HepG2 (cell line): ENCODE data around the gene ATG9A. TPM values are rescaled to one million over a fixed set of nuclear protein-coding genes. Genes with fewer than 3 reads are reported as not detected.

ENCODE experiments used
- CBFB ChIP-seq: sonication (generic); formaldehyde crosslinking; IDR thresholded peaks from 2 replicates; pipeline ENCODE4 v1.4.0; 2020; ENCODE audit warnings: missing genetic modification reagents
- DMAP1 ChIP-seq: IDR thresholded peaks from 2 replicates; pipeline ENCODE4 v1.6.1; 2016
- FLYWCH1 ChIP-seq: sonication (generic); formaldehyde crosslinking; IDR thresholded peaks from 2 replicates; pipeline ENCODE4 v1.8.1; 2023; ENCODE audit warnings: mild to moderate bottlenecking, missing genetic modification reagents
- HMGXB4 ChIP-seq, 2 experiments: sonication (generic) in 1 of 2; formaldehyde crosslinking in 1 of 2; IDR thresholded peaks; 2 replicates each; pipeline versions ENCODE4 v1.4.0 to v1.6.1; 2018 to 2020; ENCODE audit warnings: missing genetic modification reagents in 2 of 2, borderline replicate concordance in 1 of 2, low read depth in 1 of 2, mild to moderate bottlenecking in 1 of 2, missing biosample characterization in 1 of 2
- KLF6 ChIP-seq: IDR thresholded peaks from 2 replicates; pipeline ENCODE4 v1.8.0; 2016; ENCODE audit warnings: missing biosample characterization, missing genetic modification reagents
- PATZ1 ChIP-seq: sonication (generic); formaldehyde crosslinking; IDR thresholded peaks from 2 replicates; pipeline ENCODE4 v1.4.0; 2020; ENCODE audit warnings: missing genetic modification reagents
- POGK ChIP-seq: sonication (generic); formaldehyde crosslinking; conservative IDR thresholded peaks from 2 replicates; pipeline ENCODE4 v1.8.0; 2022; ENCODE audit warnings: mild to moderate bottlenecking, moderate library complexity, missing genetic modification reagents
- SNAPC5 ChIP-seq: sonication (generic); formaldehyde crosslinking; IDR thresholded peaks from 2 replicates; pipeline ENCODE4 v1.8.1; 2023; ENCODE audit warnings: mild to moderate bottlenecking, missing genetic modification reagents, borderline replicate concordance
- SPEN ChIP-seq: sonication (generic); formaldehyde crosslinking; IDR thresholded peaks from 2 replicates; pipeline ENCODE4 v1.5.1; 2020; ENCODE audit warnings: low read depth, mild to moderate bottlenecking, missing genetic modification reagents
- SRSF1 ChIP-seq: fragments of 200-400 bp; formaldehyde crosslinking; optimal IDR thresholded peaks from 2 replicates; pipeline ENCODE3; 2017; ENCODE audit warnings: mild to moderate bottlenecking, low read depth, low read length, moderate library complexity
- TCF7 ChIP-seq: sonication (generic); IDR thresholded peaks from 2 replicates; pipeline ENCODE4 v1.6.1; 2016; ENCODE audit warnings: antibody characterized with exemption, low read depth
- TFDP2 ChIP-seq: sonication (generic); formaldehyde crosslinking; IDR thresholded peaks from 2 replicates; pipeline ENCODE4 v1.4.0; 2020; ENCODE audit warnings: missing genetic modification reagents
- TMF1 ChIP-seq: sonication (generic); formaldehyde crosslinking; IDR thresholded peaks from 2 replicates; pipeline ENCODE4 v1.8.1; 2022; ENCODE audit warnings: low read depth, missing genetic modification reagents
- YY1 ChIP-seq: IDR thresholded peaks from 2 replicates; pipeline ENCODE4 v1.6.1; 2011; ENCODE audit warnings: low read length, low read depth, moderate library complexity, mild to moderate bottlenecking; ENCODE audit not compliant: insufficient read depth, insufficient replicate concordance
- ZBTB7A ChIP-seq: sonication (generic); formaldehyde crosslinking; IDR thresholded peaks from 2 replicates; pipeline ENCODE4 v1.8.0; 2022; ENCODE audit warnings: mild to moderate bottlenecking, missing genetic modification reagents
- ZFP37 ChIP-seq: sonication (generic); formaldehyde crosslinking; IDR thresholded peaks from 2 replicates; pipeline ENCODE4 v1.4.0; 2020; ENCODE audit warnings: missing genetic modification reagents, borderline replicate concordance
- ZMYM4 ChIP-seq: sonication (generic); formaldehyde crosslinking; IDR thresholded peaks from 2 replicates; pipeline ENCODE4 v1.8.1; 2023; ENCODE audit warnings: mild to moderate bottlenecking, missing genetic modification reagents
- ZNF230 ChIP-seq: sonication (generic); formaldehyde crosslinking; IDR thresholded peaks from 2 replicates; pipeline ENCODE4 v1.4.0; 2020; ENCODE audit warnings: mild to moderate bottlenecking, missing genetic modification reagents
- ZNF33B ChIP-seq: sonication (generic); formaldehyde crosslinking; IDR thresholded peaks from 2 replicates; pipeline ENCODE4 v1.5.1; 2020; ENCODE audit warnings: mild to moderate bottlenecking, missing genetic modification reagents
- ZNF430 ChIP-seq: sonication (generic); formaldehyde crosslinking; IDR thresholded peaks from 2 replicates; pipeline ENCODE4 v1.9.0; 2021; ENCODE audit warnings: mild to moderate bottlenecking, missing genetic modification reagents
- ZNF572 ChIP-seq: sonication (generic); formaldehyde crosslinking; IDR thresholded peaks from 2 replicates; pipeline ENCODE4 v1.5.1; 2020; ENCODE audit warnings: mild to moderate bottlenecking, missing genetic modification reagents
- polyA plus RNA-seq, 8 experiments: library from polyadenylated mRNA; depleted of rRNA in 3 of 8; stranded (reverse) in 7 of 8; unstranded in 1 of 8; fragments of >200 nt; fragmentation: Illumina TruSeq in 4 of 8; extraction: Trizol in 4 of 8; gene quantifications; 2 replicates each; pipeline versions ENCODE4 v1.2.1 to v1.2.3, GENCODE V29; 2011 to 2016; ENCODE audit warnings: low read depth in 4 of 8, missing spikeins in 1 of 8, mixed read lengths in 1 of 8; ENCODE audit not compliant: insufficient read depth in 1 of 8
- total RNA-seq, 5 experiments: library from RNA; depleted of rRNA; stranded (reverse); fragments of >200 nt; fragmentation: Illumina TruSeq; extraction: Trizol; gene quantifications; 2 replicates each; pipeline ENCODE4 v1.2.3, GENCODE V29; 2016; ENCODE audit warnings: low read depth in 1 of 5

ATG9A gene
- total and polyA plus RNA-seq, 2 of the 13 experiments (the other 11 are each of a cell fraction or from before 2014, with no cell fraction given), result 35.0 to 131 TPM

GRCh38 chr2:219253753-219254589 lies 24.5 kb upstream of the ATG9A start, which contains the start of gene TUBA4A (continued):
- TF ChIP-seq KLF6 (CRISPR knock-in tag) (peak; percentile 30; the same call in 1 of the 2 replicates), SPEN (CRISPR knock-in tag) (peak; percentile 22; the same call in 1 of the 2 replicates), ZFP37 (CRISPR knock-in tag) (0 out of 2 replicates have a peak, but pooled peaks have one; percentile 4), TMF1 (CRISPR knock-in tag) (no peak), CBFB (CRISPR knock-in tag) (no peak), SRSF1 (peak; percentile 78), ZNF430 (CRISPR knock-in tag) (peak; percentile 80; the same call in 1 of the 2 replicates), FLYWCH1 (CRISPR knock-in tag) (no peak), TCF7 (no peak), ZNF33B (peak; percentile 53; the same call in 1 of the 2 replicates), DMAP1 (CRISPR knock-in tag) (0 out of 2 replicates have a peak, but pooled peaks have one; percentile 42), PATZ1 (CRISPR knock-in tag) (peak; percentile 97), ZBTB7A (CRISPR knock-in tag) (peak; percentile 62; the same call in 1 of the 2 replicates), POGK (0 out of 2 replicates have a peak, but pooled peaks have one; percentile 61), ZNF572 (CRISPR knock-in tag) (0 out of 2 replicates have a peak, but pooled peaks have one; percentile 36), ZMYM4 (CRISPR knock-in tag) (peak; percentile 44; the same call in 1 of the 2 replicates), ZNF230 (CRISPR knock-in tag) (no peak; the same call in 1 of the 2 replicates), TFDP2 (CRISPR knock-in tag) (peak; percentile 23; the same call in 1 of the 2 replicates), YY1 (peak; percentile 54), HMGXB4 (CRISPR knock-in tag; IDR thresholded peaks at IDR 0.05; ENCODE audit: borderline replicate concordance in 1 of 2, low read depth in 1 of 2) (peak in 1 of 2 experiments; percentile 46; a peak in 2 of 4 replicates), SNAPC5 (CRISPR knock-in tag) (no peak)
